Fibroblast of skin of back (primary cell): ENCODE results near the gene ZGRF1. TPM values are rescaled to one million over a fixed set of nuclear protein-coding genes. Genes with fewer than 3 reads are reported as not detected.
A peak's percentile ranks its signal among the peaks of the same experiment; 100 is the strongest.
"Not testable (repeated sequence)": the region's sequence is repeated elsewhere in the genome, so short reads cannot be mapped to it uniquely, and the experiment has no call there.

ENCODE experiments used
- DNase-seq: peaks from one replicate; pipeline ENCODE4 v3.0.0-alpha.2; 2013
- polyA plus RNA-seq, 2 experiments: library from polyadenylated mRNA; unstranded; fragments of 120-200 nt; gene quantifications; one replicate each; pipeline ENCODE4 v1.2.1, GENCODE V29; 2013; ENCODE audit not compliant: insufficient read length in 2 of 2

Gene ZGRF1, protein sequence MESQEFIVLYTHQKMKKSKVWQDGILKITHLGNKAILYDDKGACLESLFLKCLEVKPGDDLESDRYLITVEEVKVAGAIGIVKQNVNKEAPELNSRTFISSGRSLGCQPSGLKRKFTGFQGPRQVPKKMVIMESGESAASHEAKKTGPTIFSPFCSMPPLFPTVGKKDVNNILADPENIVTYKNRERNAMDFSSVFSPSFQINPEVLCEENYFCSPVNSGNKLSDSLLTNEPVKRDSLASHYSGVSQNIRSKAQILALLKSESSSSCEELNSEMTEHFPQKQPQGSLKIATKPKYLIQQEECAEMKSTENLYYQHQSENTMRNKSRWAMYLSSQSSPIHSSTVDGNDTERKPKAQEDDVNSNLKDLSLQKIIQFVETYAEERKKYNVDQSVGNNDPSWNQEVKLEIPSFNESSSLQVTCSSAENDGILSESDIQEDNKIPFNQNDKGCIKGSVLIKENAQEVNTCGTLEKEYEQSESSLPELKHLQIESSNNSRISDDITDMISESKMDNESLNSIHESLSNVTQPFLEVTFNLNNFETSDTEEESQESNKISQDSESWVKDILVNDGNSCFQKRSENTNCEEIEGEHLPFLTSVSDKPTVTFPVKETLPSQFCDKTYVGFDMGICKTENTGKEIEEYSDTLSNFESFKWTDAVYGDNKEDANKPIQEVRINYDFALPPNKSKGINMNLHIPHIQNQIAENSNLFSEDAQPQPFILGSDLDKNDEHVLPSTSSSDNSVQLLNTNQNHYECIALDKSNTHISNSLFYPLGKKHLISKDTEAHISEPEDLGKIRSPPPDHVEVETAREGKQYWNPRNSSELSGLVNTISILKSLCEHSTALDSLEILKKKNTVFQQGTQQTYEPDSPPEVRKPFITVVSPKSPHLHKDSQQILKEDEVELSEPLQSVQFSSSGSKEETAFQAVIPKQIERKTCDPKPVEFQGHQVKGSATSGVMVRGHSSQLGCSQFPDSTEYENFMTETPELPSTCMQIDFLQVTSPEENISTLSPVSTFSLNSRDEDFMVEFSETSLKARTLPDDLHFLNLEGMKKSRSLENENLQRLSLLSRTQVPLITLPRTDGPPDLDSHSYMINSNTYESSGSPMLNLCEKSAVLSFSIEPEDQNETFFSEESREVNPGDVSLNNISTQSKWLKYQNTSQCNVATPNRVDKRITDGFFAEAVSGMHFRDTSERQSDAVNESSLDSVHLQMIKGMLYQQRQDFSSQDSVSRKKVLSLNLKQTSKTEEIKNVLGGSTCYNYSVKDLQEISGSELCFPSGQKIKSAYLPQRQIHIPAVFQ (N-terminal part only)
- polyA plus RNA-seq (2013, experiment 1 of 2; ENCODE audit: insufficient read length): 6.3 TPM
- polyA plus RNA-seq (2013, experiment 2 of 2; ENCODE audit: insufficient read length): 1.2 TPM

GRCh38 chr4:112636688-112637551, at the start of gene ZGRF1, which contains the start of gene LARP7:
Gene ZGRF1 (minus strand): TSS chr4:112636909. CDS start chr4:112633176, 3,733 bp downstream.
Gene LARP7 (plus strand): TSS chr4:112637143. CDS start chr4:112644670, 7,527 bp downstream.
- DNase-seq: peak; percentile 99

DNA sequence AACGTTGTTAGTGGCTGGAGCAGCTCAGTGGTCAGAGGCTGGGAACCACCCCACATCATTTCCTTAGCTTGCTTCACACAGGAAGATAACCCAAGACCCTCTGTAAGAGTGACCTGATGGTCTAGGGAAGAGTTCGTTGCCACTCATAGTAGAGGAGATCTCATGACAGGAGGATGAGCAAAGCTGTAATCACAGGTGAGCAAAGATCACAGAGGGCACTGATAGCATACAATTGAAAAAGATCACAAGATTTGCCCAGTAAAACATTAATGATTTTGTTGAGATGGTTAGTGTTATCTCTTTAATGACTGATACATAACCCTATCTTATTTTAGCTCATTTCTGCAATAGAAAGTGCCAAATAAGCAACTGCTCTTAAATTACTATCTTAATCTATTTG, 44.3 kb upstream of the ZGRF1 start:
- no peak for DNase-seq

DNA sequence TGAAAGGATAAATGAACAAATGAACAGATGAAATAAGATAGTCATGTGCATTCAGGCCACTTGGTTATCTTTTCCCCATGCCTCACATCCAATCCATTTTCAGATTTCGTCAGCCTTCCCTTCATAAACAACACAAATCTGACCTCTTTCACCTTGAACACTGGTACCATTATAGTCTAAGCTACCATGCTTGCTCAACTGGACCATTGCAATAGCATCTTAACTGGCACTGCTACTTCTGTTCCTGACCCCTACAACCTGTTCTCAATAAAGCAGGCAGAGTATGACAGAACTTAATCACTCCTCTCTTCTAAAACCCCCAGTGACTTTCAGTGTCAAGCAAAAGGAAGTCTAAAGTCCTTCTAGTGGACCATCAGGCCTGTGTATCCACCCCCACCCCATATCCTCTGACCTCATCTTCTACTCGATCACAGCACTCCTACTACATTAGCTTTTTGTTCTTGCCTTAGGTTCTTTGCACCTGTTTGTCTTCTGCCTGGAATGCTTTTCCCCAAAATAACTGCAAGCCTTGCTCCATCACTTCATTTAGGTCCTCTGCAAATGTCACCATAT, 40.9 kb upstream of the ZGRF1 start:
- no peak for DNase-seq

DNA sequence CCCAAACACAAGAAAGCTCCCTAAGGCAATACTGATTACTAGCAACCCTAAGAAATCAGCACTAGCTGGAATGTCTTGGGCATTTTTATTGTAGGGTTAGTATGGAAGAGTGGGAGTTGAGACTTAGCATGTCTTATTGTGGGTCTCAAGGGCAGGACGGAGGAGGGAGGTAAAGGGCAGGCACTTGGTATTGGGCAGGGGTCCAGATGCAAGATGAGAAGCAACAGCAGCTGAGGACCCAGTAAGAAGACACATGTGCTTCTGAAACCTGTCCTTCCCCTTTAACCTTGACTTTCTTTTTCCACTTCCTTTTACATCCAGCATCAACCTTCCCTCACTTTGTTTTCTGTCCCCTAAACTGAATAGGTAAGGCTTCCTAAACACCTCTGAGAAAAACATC, 37.7 kb upstream of the ZGRF1 start:
- no peak for DNase-seq

DNA sequence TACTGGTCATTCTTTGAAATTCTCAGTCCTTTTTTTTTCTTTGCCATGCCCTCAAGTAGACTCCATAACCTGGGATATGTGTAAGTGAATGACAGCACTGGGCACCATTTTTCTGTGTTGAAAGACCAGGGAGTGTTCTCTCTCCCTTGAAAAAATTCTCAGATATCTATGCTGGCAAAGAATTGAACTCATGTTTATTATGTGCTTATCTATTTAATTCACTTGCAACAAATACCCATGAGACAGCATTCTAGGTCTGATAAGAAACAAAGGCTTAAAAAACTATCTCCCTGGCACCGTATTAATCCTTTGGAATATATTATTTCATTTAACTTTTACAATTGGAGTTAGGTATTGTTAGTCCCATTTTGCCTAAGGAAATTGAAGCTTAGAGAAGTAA, 37.0 kb upstream of the ZGRF1 start:
- no peak for DNase-seq

DNA sequence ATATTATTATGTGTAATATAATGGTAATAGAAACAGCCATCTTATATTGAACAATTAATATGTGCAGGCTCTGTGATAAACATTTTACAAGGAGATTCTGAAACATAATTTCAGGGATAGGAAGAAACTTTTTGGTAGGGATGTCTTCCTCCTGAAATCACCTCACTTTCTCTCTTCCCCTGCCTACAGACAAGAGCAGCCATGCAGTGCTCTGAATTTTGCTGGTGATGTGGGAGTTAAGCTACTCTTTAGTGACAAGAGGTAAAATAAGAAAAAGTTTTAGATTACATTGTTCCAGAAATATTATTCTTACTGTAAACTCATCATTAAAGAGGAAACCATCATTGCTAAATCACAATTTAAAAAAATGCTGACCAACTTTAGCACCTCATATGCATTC, 36.4 kb upstream of the ZGRF1 start:
- DNase-seq: no peak

GRCh38 chr4:112668131-112668530, 31.4 kb upstream of the ZGRF1 start:
- DNase-seq: no peak

- DNase-seq: peak; percentile 5
Observed at GRCh38 chr4:112664611-112665010, 27.9 kb upstream of the ZGRF1 start.

DNA sequence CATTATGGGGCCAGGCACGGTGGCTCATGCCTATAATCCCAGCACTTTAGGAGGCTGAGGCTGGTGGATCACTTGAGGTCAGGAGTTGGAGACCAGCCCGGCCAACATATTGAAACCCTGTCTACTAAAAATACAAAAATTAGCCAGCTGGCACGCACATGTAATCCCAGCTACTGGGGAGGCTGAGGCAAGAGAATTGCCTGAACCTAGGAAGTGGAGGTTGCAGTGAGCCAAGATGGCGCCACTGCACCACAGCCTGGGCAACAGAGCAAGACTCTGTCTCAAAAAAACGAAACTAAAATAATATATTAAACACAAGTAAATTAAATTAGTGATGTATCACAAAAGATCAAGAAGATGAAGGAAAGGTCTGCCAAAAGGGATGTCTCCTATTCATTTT, 19.4 kb upstream of the ZGRF1 start:
- not testable (repeated sequence) for DNase-seq

DNA sequence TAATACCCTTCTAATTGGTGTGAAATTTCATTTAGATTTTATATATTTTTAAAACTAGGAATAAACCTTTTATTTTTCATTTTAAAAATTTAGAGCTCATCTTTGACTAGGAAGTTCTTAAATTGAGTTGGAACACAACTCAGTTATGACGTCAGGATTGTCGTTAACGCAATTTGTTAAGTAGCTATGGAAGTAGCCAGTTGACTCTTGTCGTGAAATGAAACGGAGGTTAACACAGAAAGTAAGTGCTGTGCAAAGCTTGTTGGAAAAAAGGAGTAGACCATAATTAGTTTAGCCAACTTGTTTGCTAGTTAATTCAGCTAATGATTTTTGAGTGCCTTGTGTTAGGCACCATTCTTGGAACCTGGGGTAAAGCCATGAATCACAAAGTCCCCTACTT, 18.6 kb upstream of the ZGRF1 start:
- no peak for DNase-seq

DNA sequence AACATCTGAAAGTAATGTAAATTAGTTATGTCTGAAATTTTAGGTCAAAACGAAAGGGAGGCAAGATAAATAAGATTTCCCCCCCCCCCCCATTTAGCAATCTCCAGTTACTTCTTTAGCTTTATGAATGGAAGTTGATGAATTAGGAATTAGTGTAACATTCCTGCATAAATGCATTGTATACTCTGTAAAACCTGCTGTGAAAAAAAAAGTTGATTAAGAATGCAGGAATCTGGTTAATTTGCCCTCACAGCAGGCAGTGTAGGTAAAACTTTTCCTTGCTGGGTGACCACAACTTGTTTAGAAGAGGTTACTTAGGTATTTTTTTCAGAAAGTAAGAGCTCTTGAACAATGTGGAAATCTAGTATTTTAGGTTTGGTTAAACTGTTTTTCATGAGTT, 15.5 kb upstream of the ZGRF1 start:
- DNase-seq: no peak

GRCh38 chr4:112651641-112652040, 14.9 kb upstream of the ZGRF1 start:
- no peak for DNase-seq

DNA sequence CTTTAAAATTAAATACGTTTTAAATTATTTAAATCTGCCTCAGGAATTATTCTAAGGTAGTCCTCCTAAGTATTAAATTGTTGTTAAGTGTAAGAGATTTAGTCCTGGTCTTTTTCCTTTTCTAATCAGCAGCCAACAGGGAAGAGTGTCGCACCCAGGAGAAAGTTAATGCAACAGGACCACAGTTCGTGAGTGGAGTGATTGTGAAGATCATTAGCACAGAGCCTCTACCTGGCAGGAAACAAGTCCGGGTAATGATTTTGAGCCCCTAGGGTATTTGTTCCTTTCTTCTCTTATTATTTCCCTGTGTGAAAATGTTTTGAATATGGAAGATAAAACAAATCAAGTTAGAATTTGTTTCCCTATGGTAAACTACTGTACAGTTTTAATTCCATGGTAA, 13.6 kb upstream of the ZGRF1 start:
- no peak for DNase-seq

DNA sequence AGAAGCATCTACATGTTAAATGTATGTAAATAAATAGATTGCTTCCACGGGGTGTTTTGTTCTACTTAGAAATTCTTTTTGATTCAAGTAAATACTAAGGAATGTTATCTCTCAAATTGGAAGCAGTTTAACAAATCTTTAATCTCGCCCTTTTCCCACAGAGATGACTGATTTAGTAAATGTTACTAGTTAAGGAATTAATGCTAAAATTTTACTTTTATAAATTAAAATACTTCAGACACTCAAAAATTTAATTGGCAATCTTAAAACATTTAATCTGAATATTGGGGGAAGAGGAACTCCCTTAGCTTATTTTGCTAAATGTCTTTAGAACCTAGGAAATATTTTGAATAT, 12.3 kb upstream of the ZGRF1 start:
- DNase-seq: no peak

DNA sequence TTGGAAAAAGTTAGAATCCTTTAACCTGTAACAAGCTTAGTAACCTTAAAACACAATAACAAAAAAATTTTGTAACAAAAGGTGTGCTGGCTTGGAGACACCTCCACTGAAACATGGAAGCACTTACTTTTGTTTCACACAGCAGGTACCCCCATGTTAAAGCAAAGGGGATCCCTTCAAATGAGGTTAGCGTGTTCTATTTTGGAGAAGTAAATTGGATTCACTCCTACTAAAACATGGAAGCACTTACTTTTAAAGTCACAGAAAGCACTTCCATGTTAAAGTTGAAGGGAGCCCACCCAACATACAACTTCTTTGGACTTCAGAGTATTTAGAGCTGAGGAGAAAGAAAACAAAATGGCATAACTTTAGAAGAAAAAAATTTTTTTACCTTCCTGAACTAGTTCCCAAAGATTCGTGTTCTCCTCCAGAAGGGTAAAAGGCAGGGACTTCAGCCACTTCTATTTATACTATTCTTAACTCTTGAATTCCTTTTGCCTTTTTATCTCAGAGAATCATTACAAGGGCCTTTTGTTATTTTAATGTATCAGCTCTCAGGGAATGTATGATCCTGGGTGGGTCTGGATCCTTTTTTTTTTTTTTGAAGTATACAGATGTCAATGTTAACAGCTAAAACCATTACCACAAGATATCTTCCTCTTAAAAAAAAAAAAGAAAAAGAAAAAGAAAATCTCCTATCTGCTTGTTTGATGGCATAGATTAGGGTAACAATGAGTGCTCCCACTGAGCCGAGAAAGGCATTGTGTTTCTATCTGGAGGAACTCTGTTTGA, 11.8 kb upstream of the ZGRF1 start:
- peak; percentile 73 for DNase-seq

DNA sequence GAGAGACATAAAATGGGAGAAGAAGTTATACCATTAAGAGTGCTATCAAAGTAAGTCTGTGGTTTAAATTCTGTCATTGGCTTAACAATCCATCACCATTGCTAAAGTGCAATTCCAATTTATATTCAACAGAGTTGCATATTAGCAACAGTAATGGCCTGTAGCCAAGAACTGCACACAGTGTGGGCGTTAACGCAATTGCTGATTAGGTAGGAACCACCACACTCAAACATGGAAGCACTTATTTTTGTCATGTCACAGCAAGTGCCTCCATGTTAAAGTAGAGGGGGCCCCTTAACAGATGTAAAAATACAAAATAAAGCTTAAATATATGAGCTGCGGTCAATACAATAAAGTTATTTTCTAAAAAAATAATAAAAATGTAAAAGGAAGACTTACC, 11.1 kb upstream of the ZGRF1 start:
- no peak for DNase-seq

GRCh38 chr4:112646632-112647537, 10.2 kb upstream of the ZGRF1 start:
- no peak for DNase-seq

DNA sequence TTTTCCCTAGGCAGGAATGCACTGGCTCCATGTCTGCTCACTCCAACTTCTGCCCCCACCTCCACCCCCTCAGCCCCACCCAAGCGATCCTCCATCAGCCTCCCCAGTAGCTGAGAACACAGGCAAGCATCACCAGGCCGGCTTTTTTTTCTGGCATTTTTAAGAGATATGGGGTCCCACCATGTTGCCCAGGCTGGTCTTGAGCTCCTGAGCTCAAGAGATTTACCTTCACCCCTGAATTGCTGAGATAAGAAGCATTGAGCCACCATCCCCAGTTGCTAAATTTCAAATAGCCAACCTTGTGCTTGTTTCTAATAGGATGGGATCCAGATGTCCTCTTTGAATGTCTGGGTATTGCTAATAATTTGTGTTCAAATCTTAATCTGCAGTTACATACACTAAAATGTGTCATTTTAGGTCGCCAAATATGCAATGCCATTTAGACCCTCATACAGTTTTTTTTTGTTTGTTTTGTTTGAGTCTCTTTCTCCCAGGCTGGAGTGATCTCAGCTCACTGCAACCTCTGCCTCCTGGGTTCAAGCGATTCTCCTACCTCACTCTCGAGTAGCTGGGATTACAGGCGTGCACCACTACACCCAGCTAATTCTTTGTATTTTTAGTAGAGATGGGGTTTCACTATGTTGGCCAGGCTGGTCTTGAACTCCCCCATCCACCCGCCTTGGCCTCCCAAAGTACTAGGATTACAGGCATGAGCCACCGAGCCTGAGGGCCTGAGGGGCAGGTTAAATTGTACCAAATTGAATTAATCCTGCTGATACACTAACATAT, 9.0 kb upstream of the ZGRF1 start:
- DNase-seq: no peak
